ENCODE results near the gene ALDH1A3.

Gene ALDH1A3

GRCh38 chr15:100923076-100923475 is 43.4 kb downstream of the ALDH1A3 start:
- Histone ChIP-seq H3K27me3 (ENCODE audit: control insufficient read depth in 5 of 5, insufficient read depth in 4 of 5, low read length in 5 of 5) (peaks cover 0 to 3% (median 0%) of the 10 kb centered on the region in 5 donors), H3K36me3 (ENCODE audit: control insufficient read depth in 5 of 5, insufficient read depth in 5 of 5, low read length in 5 of 5) (peaks cover 3 to 25% (median 12%) of the 10 kb centered on the region in 5 donors), H3K4me1 (ENCODE audit: control insufficient read depth in 5 of 5, insufficient read depth in 5 of 5, low read length in 5 of 5) (peaks cover 0 to 36% (median 26%) of the 10 kb centered on the region in 5 donors), H3K4me3 (ENCODE audit: low read depth in 1 of 5, low read length in 5 of 5) (no peak overlapping the region), H3K9me3 (ENCODE audit: control insufficient read depth in 5 of 5, low read length in 5 of 5) (no peaks in the 10 kb centered on the region), H3K9ac (ENCODE audit: low read length in 5 of 5) (peak overlapping the region in 1 of 5 donors; percentile 35), H3K27ac (ENCODE audit: low read depth, low read length) (no peak overlapping the region)

- no peak overlapping the region for H3K9ac ChIP-seq (ENCODE audit: low read length in 5 of 5)
- peaks cover 0 to 27% (median 18%) of the 10 kb centered on the region in 5 donors for H3K4me1 ChIP-seq (ENCODE audit: control insufficient read depth in 5 of 5, insufficient read depth in 5 of 5, low read length in 5 of 5)
- H3K27ac ChIP-seq (ENCODE audit: low read depth, low read length): no peak overlapping the region
- no peaks in the 10 kb centered on the region for H3K9me3 ChIP-seq (ENCODE audit: control insufficient read depth in 5 of 5, low read length in 5 of 5)
- no peak overlapping the region for H3K4me3 ChIP-seq (ENCODE audit: low read depth in 1 of 5, low read length in 5 of 5)
- peaks cover 0 to 3% (median 0%) of the 10 kb centered on the region in 5 donors for H3K27me3 ChIP-seq (ENCODE audit: control insufficient read depth in 5 of 5, insufficient read depth in 4 of 5, low read length in 5 of 5)
- peaks cover 3 to 33% (median 15%) of the 10 kb centered on the region in 5 donors for H3K36me3 ChIP-seq (ENCODE audit: control insufficient read depth in 5 of 5, insufficient read depth in 5 of 5, low read length in 5 of 5)
These were observed 44.3 kb downstream of the ALDH1A3 start for GRCh38 chr15:100923902-100924301.

GRCh38 chr15:100924436-100924835 is 44.8 kb downstream of the ALDH1A3 start:
- no peak overlapping the region for H3K27ac ChIP-seq (ENCODE audit: low read depth, low read length)
- no peak overlapping the region for H3K4me3 ChIP-seq (ENCODE audit: low read depth in 1 of 5, low read length in 5 of 5)
- no peaks in the 10 kb centered on the region for H3K9me3 ChIP-seq (ENCODE audit: control insufficient read depth in 5 of 5, low read length in 5 of 5)
- H3K4me1 ChIP-seq (ENCODE audit: control insufficient read depth in 5 of 5, insufficient read depth in 5 of 5, low read length in 5 of 5): peaks cover 0 to 27% (median 17%) of the 10 kb centered on the region in 5 donors
- H3K36me3 ChIP-seq (ENCODE audit: control insufficient read depth in 5 of 5, insufficient read depth in 5 of 5, low read length in 5 of 5): peaks cover 3 to 37% (median 15%) of the 10 kb centered on the region in 5 donors
- H3K27me3 ChIP-seq (ENCODE audit: control insufficient read depth in 5 of 5, insufficient read depth in 4 of 5, low read length in 5 of 5): peaks cover 0 to 3% (median 0%) of the 10 kb centered on the region in 5 donors
- no peak overlapping the region for H3K9ac ChIP-seq (ENCODE audit: low read length in 5 of 5)

GRCh38 chr15:100925480-100925879 is 45.8 kb downstream of the ALDH1A3 start:
- Histone ChIP-seq H3K9ac (ENCODE audit: low read length in 5 of 5) (no peak overlapping the region), H3K36me3 (ENCODE audit: control insufficient read depth in 5 of 5, insufficient read depth in 5 of 5, low read length in 5 of 5) (peaks cover 4 to 44% (median 15%) of the 10 kb centered on the region in 5 donors), H3K4me3 (ENCODE audit: low read depth in 1 of 5, low read length in 5 of 5) (no peak overlapping the region), H3K4me1 (ENCODE audit: control insufficient read depth in 5 of 5, insufficient read depth in 5 of 5, low read length in 5 of 5) (peaks cover 0 to 23% (median 10%) of the 10 kb centered on the region in 5 donors), H3K27me3 (ENCODE audit: control insufficient read depth in 5 of 5, insufficient read depth in 4 of 5, low read length in 5 of 5) (no peaks in the 10 kb centered on the region), H3K9me3 (ENCODE audit: control insufficient read depth in 5 of 5, low read length in 5 of 5) (no peaks in the 10 kb centered on the region), H3K27ac (ENCODE audit: low read depth, low read length) (no peak overlapping the region)

- no peaks in the 10 kb centered on the region for H3K27me3 ChIP-seq (ENCODE audit: control insufficient read depth in 5 of 5, insufficient read depth in 4 of 5, low read length in 5 of 5)
- no peak overlapping the region for H3K4me3 ChIP-seq (ENCODE audit: low read depth in 1 of 5, low read length in 5 of 5)
- peaks cover 4 to 44% (median 15%) of the 10 kb centered on the region in 5 donors for H3K36me3 ChIP-seq (ENCODE audit: control insufficient read depth in 5 of 5, insufficient read depth in 5 of 5, low read length in 5 of 5)
- H3K9me3 ChIP-seq (ENCODE audit: control insufficient read depth in 5 of 5, low read length in 5 of 5): no peaks in the 10 kb centered on the region
- H3K4me1 ChIP-seq (ENCODE audit: control insufficient read depth in 5 of 5, insufficient read depth in 5 of 5, low read length in 5 of 5): peaks cover 0 to 16% (median 6%) of the 10 kb centered on the region in 5 donors
- no peak overlapping the region for H3K9ac ChIP-seq (ENCODE audit: low read length in 5 of 5)
- no peak overlapping the region for H3K27ac ChIP-seq (ENCODE audit: low read depth, low read length)
These were observed 46.6 kb downstream of the ALDH1A3 start for GRCh38 chr15:100926258-100926657.

GRCh38 chr15:100926971-100927756 is 47.5 kb downstream of the ALDH1A3 start:
- H3K36me3 ChIP-seq (ENCODE audit: control insufficient read depth in 5 of 5, insufficient read depth in 5 of 5, low read length in 5 of 5): peaks cover 4 to 44% (median 15%) of the 10 kb centered on the region in 5 donors
- H3K9me3 ChIP-seq (ENCODE audit: control insufficient read depth in 5 of 5, low read length in 5 of 5): no peaks in the 10 kb centered on the region
- H3K27ac ChIP-seq (ENCODE audit: low read depth, low read length): no peak overlapping the region
- no peak overlapping the region for H3K4me3 ChIP-seq (ENCODE audit: low read depth in 1 of 5, low read length in 5 of 5)
- H3K27me3 ChIP-seq (ENCODE audit: control insufficient read depth in 5 of 5, insufficient read depth in 4 of 5, low read length in 5 of 5): no peaks in the 10 kb centered on the region
- no peak overlapping the region for H3K9ac ChIP-seq (ENCODE audit: low read length in 5 of 5)
- peaks cover 0 to 10% (median 6%) of the 10 kb centered on the region in 5 donors for H3K4me1 ChIP-seq (ENCODE audit: control insufficient read depth in 5 of 5, insufficient read depth in 5 of 5, low read length in 5 of 5)

GRCh38 chr15:100928632-100929280 is 49.1 kb downstream of the ALDH1A3 start:
- H3K9me3 ChIP-seq (ENCODE audit: control insufficient read depth in 5 of 5, low read length in 5 of 5): no peaks in the 10 kb centered on the region
- no peak overlapping the region for H3K4me3 ChIP-seq (ENCODE audit: low read depth in 1 of 5, low read length in 5 of 5)

GRCh38 chr15:100929641-100930042 is 50.0 kb downstream of the ALDH1A3 start:
- H3K27ac ChIP-seq (ENCODE audit: low read depth, low read length): no peak overlapping the region
- H3K4me3 ChIP-seq (ENCODE audit: low read depth in 1 of 5, low read length in 5 of 5): no peak overlapping the region
- H3K36me3 ChIP-seq (ENCODE audit: control insufficient read depth in 5 of 5, insufficient read depth in 5 of 5, low read length in 5 of 5): peaks cover 4 to 40% (median 15%) of the 10 kb centered on the region in 5 donors
- no peaks in the 10 kb centered on the region for H3K27me3 ChIP-seq (ENCODE audit: control insufficient read depth in 5 of 5, insufficient read depth in 4 of 5, low read length in 5 of 5)
- no peaks in the 10 kb centered on the region for H3K9me3 ChIP-seq (ENCODE audit: control insufficient read depth in 5 of 5, low read length in 5 of 5)
- peaks cover 0 to 8% (median 0%) of the 10 kb centered on the region in 5 donors for H3K4me1 ChIP-seq (ENCODE audit: control insufficient read depth in 5 of 5, insufficient read depth in 5 of 5, low read length in 5 of 5)
- H3K9ac ChIP-seq (ENCODE audit: low read length in 5 of 5): no peak overlapping the region

More at GRCh38 chr15:100928632-100929280, 49.1 kb downstream of the ALDH1A3 start:
- Histone ChIP-seq H3K27me3 (ENCODE audit: control insufficient read depth in 5 of 5, insufficient read depth in 4 of 5, low read length in 5 of 5) (no peaks in the 10 kb centered on the region), H3K4me1 (ENCODE audit: control insufficient read depth in 5 of 5, insufficient read depth in 5 of 5, low read length in 5 of 5) (peaks cover 0 to 8% (median 0%) of the 10 kb centered on the region in 5 donors), H3K27ac (ENCODE audit: low read depth, low read length) (no peak overlapping the region), H3K36me3 (ENCODE audit: control insufficient read depth in 5 of 5, insufficient read depth in 5 of 5, low read length in 5 of 5) (peaks cover 4 to 44% (median 15%) of the 10 kb centered on the region in 5 donors), H3K9ac (ENCODE audit: low read length in 5 of 5) (no peak overlapping the region)

GRCh38 chr15:100930306-100930848 is 50.7 kb downstream of the ALDH1A3 start:
- Histone ChIP-seq H3K4me3 (ENCODE audit: low read depth in 1 of 5, low read length in 5 of 5) (no peak overlapping the region), H3K9ac (ENCODE audit: low read length in 5 of 5) (no peak overlapping the region), H3K9me3 (ENCODE audit: control insufficient read depth in 5 of 5, low read length in 5 of 5) (no peaks in the 10 kb centered on the region), H3K36me3 (ENCODE audit: control insufficient read depth in 5 of 5, insufficient read depth in 5 of 5, low read length in 5 of 5) (peaks cover 3 to 37% (median 15%) of the 10 kb centered on the region in 5 donors), H3K27ac (ENCODE audit: low read depth, low read length) (no peak overlapping the region), H3K27me3 (ENCODE audit: control insufficient read depth in 5 of 5, insufficient read depth in 4 of 5, low read length in 5 of 5) (no peaks in the 10 kb centered on the region), H3K4me1 (ENCODE audit: control insufficient read depth in 5 of 5, insufficient read depth in 5 of 5, low read length in 5 of 5) (peaks cover 0 to 8% (median 0%) of the 10 kb centered on the region in 5 donors)
